GM18508 (cell line): ENCODE data around the gene PARVB.

Source experiments
- ATAC-seq: cut with Tn5 transposase; IDR thresholded peaks from one replicate; pipeline ENCODE4 v1.9.1; 2021; ENCODE audit warnings: moderate number of reproducible peaks; ENCODE audit not compliant: insufficient read depth, unreplicated experiment

PARVB gene

DNA sequence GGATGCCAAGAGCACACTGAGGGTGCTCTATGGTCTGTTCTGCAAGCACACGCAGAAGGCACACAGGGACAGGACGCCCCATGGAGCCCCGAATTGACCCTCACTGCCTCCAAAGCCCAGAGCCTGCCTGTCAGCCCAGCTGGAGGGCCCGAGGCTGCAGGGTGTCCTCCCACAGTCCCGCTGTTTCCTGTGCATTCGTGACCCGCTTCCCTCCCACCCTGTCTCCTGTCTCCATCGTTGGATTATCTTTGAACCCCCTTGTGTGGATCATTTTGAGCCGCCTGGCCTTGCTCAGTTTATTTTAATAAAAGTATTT lies 182.2 kb downstream of the PARVB start:
- ATAC-seq = no peak

DNA sequence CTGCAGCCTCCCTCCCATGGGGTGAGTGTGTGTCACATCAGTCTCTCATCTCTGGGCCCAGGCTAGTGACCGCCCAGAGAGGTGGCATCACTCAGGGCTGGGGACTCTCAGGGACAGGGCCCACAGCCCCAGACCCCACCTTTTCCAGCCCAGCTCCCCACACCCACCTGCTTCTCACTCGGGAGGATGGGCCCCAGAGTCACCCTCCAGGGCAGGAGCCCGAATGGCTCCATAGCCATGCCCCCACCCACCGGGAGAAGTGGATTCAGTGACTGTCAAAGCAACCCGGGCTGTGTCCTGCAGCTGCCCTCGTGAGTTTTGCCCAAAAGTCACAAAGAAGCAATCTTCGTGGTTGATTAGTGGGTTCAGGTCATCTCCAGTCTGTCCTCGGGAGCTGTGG lies 182.6 kb downstream of the PARVB start:
- ATAC-seq = no peak

GRCh38 chr22:44207173-44207980 lies 183.3 kb downstream of the PARVB start:
- no peak for ATAC-seq

GRCh38 chr22:44207981-44208317 lies 183.8 kb downstream of the PARVB start:
- ATAC-seq = no peak

GRCh38 chr22:44209343-44209742 lies 185.2 kb downstream of the PARVB start:
- no peak for ATAC-seq

GRCh38 chr22:44210722-44211121 lies 186.6 kb downstream of the PARVB start:
- no peak for ATAC-seq

GRCh38 chr22:44211256-44211945 lies 187.3 kb downstream of the PARVB start:
- ATAC-seq = no peak

DNA sequence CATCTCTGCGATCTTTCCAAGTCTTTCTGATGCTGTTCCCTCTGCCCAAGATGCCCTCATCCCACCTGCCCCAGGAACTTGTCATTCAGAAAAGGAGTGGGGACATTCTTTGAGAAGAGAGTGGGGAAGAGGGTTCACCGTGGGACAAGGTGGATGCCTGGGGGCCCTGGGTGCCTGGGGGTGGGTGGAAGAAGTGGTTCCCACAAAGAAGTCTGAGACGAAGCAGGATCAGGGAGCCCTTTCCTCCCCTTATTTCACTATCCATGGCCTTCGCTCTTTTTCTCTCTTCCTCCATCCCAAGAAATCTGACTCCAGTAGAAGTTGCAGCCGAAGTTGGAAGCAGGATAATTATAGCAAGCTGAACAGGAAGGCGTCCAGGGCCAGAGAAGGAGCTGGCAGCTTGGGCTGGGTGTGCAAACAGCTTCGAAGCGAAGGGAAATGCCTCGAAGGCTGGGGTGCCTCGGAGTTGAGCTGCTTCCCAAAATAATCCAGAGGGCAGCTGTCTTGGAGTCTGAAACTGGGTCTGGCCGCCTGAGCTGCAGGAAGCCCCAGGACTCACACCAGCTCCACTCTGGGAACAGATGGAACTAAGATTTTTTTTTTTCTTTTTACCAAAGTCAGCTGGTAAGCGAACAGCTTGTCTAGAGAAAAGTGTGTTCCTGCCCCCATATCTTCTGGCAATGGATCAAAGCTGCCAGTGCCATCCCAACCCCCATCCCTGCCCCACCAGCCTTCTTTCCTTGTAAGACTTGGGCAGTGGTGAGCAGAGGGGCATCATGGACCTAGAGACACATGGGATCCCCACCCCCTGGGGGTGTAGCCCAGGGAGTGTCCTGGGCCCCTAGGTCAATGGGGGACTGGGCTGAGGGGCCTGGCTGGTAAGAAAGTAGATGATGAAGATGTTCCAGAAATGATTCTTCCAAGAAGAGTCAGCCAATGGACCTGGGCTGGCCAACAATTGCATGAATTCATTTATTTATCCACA lies 188.1 kb downstream of the PARVB start:
- no peak for ATAC-seq

- no peak for ATAC-seq
Measured at GRCh38 chr22:44212936-44213335, 188.8 kb downstream of the PARVB start.

DNA sequence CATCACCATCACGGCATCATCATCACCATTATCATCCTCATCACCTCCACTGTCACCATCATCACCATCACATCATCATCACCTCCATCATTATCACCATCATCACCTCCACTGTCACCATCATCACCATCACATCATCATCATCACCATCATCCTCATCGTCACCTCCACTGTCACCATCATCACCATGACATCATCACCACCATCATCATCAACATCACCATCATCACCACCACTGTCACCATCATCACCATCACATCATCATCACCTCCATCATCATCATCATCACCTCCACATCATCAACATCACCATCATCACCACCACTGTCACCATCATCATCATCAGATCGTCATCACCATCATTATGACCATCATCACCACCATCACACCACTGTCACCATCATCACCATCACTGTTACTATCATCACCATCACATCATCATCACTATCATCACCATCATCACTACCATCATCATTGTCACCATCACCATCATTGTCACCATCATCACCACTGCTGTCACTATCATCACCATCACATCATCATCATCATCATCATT lies 189.5 kb downstream of the PARVB start:
- no peak for ATAC-seq

GRCh38 chr22:44214187-44214586 lies 190.1 kb downstream of the PARVB start:
- ATAC-seq = no peak

GRCh38 chr22:44214764-44215163 lies 190.7 kb downstream of the PARVB start:
- no peak for ATAC-seq

- ATAC-seq = no peak
Measured at GRCh38 chr22:44215287-44215686, 191.2 kb downstream of the PARVB start.

GRCh38 chr22:44217346-44217745 lies 193.2 kb downstream of the PARVB start:
- no peak for ATAC-seq

DNA sequence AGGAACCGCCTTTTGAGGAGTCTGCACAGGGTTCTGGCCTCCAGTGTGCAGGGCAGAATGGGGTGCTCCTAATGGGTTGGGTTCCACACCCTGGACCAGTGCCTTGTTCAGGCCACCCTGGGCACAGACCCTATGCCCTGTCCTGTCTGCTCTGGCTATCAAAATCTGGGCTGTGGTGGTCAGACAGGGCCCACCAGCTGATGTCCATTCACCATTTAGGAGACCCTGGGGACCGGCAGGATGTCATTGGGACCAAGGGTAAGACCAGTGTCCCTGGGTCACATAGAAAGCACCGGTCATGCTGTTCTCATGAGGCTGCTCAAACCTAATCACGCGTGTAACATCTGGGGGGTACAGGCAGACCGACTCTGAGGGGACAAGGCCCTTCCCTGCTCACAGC lies 194.0 kb downstream of the PARVB start:
- no peak for ATAC-seq

DNA sequence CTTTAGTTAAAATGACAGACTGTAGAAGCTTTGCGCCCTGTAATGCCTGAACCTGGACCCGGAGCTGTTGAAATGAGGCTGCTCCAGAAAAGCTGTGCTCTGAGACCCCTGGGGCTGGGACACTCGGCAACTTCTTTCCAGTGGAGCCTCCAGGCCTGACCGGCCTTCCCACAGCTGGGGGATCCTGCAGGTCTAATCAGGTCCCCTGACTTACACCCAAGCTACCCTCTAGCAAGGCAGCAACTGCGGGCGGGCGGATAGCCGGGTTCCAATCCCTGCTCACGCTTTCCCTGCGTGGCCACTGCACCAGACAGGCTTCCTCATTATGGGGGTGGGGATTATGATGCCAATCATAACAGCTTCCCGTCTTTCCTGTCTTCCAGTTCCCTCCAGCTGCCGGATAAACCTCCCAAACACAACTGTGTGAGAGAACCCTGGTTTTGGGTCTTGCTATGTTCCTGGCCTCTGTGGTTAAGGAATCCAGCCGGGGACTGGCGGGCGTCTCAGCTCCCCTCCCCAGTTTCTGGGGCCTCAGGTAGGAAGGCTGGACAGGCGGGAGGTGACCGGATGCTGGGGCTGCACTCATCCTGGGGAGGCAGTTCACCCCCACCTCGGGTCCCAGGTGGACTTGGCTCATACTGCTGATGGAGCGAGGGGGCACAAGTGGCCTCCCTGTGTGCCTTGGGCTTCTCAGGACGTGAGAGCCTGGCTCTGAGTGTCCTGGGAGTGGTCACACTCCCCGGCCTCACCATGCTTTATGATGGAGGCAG lies 195.2 kb downstream of the PARVB start:
- no peak for ATAC-seq

GRCh38 chr22:44220727-44221680 lies 196.9 kb downstream of the PARVB start:
- ATAC-seq = no peak

DNA sequence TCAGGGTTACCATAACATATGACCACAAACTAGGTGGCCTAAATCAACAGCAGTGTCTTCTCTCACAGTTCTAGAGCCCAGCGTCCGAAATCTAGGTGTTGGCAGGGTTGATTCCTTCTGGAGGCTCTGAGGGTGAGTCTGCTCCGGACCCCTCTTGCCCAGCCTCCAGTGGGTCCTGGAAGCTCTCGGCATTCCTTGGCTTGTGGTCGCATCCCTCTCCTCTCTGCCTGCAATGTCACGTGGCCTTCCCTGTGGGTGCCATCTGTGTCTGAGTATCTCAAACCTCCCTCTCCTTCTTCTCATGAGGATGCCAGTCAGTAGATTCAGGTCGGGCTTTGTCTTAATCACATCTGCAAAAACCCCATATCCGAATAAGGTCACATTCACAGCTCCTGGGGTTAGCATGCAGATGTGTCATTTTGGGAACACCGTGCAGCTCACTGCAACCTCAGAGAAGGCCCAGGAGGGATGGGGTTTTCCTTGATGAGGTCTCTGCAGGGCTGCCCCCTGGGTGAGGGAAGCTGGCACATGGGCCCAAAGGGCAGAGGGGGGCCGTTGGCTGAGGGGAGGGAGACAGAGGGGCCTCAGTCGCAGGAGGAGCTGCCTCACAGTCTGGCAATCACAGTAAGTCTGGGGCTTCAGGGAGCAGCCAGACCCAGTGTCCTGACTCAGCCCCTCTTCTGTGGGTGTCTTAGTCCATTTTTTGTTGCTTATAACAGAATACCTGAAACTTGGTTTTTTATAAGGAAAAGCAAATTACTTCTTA lies 197.8 kb downstream of the PARVB start:
- no peak for ATAC-seq
